ENCODE results near the gene PCLO. TPM values are rescaled to one million over a fixed set of nuclear protein-coding genes. Genes with fewer than 3 reads are reported as not detected.

Gene PCLO
- polyA plus RNA-seq, 3 donors = not detected

GRCh38 chr7:82755705-82756551 lies 406.8 kb downstream of the PCLO start:
- H3K27ac ChIP-seq (ENCODE audit: low read depth in 1 of 2, low read length in 2 of 2) = no peak overlapping the region
- Mint-ChIP-seq H3K27ac (no peak overlapping the region), H3K4me3 (no peak overlapping the region), H3K36me3 (no peaks in the 10 kb centered on the region), H3K9me3 (peaks cover 0 to 1% (median 0%) of the 10 kb centered on the region in 7 donors), H3K27me3 (ENCODE audit: low read depth in 3 of 3) (no peaks in the 10 kb centered on the region), H3K4me1 (no peaks in the 10 kb centered on the region)
- no CpG with 5 or more reads among the region's 5 CpGs for WGBS (ENCODE audit: insufficient coverage)
- no peaks in the 10 kb centered on the region for H3K36me3 ChIP-seq (replicated peaks in 1 of 2; ENCODE audit: control insufficient read depth in 1 of 2, insufficient read depth in 2 of 2, low read length in 2 of 2)
- intact Hi-C loops (cut with micrococcal nuclease) = no loop called here
- no peak for DNase-seq
- H3K4me2 ChIP-seq (replicated peaks; ENCODE audit: extremely low read depth, low read length, poor library complexity, severe bottlenecking) = no peak overlapping the region
- no peak overlapping the region for H2AFZ ChIP-seq (ENCODE audit: insufficient read depth, low read depth, low read length, poor library complexity, severe bottlenecking)
- no peaks in the 10 kb centered on the region for H3K27me3 ChIP-seq (ENCODE audit: control insufficient read depth in 2 of 2, insufficient read depth in 2 of 2, low read length in 2 of 2)
- no peaks in the 10 kb centered on the region for H3K4me1 ChIP-seq (ENCODE audit: control insufficient read depth in 1 of 2, insufficient read depth in 2 of 2, low read length in 2 of 2)
- no peaks in the 10 kb centered on the region for H3K9me3 ChIP-seq (replicated peaks in 1 of 2; ENCODE audit: control insufficient read depth in 1 of 2, insufficient read depth in 1 of 2, low read length in 2 of 2)
- TF ChIP-seq, protein P1, sequence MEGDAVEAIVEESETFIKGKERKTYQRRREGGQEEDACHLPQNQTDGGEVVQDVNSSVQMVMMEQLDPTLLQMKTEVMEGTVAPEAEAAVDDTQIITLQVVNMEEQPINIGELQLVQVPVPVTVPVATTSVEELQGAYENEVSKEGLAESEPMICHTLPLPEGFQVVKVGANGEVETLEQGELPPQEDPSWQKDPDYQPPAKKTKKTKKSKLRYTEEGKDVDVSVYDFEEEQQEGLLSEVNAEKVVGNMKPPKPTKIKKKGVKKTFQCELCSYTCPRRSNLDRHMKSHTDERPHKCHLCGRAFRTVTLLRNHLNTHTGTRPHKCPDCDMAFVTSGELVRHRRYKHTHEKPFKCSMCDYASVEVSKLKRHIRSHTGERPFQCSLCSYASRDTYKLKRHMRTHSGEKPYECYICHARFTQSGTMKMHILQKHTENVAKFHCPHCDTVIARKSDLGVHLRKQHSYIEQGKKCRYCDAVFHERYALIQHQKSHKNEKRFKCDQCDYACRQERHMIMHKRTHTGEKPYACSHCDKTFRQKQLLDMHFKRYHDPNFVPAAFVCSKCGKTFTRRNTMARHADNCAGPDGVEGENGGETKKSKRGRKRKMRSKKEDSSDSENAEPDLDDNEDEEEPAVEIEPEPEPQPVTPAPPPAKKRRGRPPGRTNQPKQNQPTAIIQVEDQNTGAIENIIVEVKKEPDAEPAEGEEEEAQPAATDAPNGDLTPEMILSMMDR (IDR thresholded peaks at IDR 0.05) = no peak
- no peak overlapping the region for H3K4me3 ChIP-seq (replicated peaks in 1 of 3; ENCODE audit: low read depth in 2 of 3, low read length in 3 of 3)
- H4K20me1 ChIP-seq (ENCODE audit: insufficient read depth, low read length) = no peaks in the 10 kb centered on the region
- H3K79me2 ChIP-seq (ENCODE audit: insufficient read depth, low read length) = no peaks in the 10 kb centered on the region
- no peak overlapping the region for H3K9ac ChIP-seq (ENCODE audit: insufficient read depth, low read length, poor library complexity, severe bottlenecking)

GRCh38 chr7:82750007-82750406 lies 412.7 kb downstream of the PCLO start:
- H3K27me3 ChIP-seq (ENCODE audit: control insufficient read depth in 2 of 2, insufficient read depth in 2 of 2, low read length in 2 of 2) = no peaks in the 10 kb centered on the region
- H3K9me3 ChIP-seq (replicated peaks in 1 of 2; ENCODE audit: control insufficient read depth in 1 of 2, insufficient read depth in 1 of 2, low read length in 2 of 2) = no peaks in the 10 kb centered on the region
- no peaks in the 10 kb centered on the region for H3K36me3 Mint-ChIP-seq
- no CpG with 5 or more reads among the region's 2 CpGs for WGBS (ENCODE audit: insufficient coverage)
- no peaks in the 10 kb centered on the region for H3K4me1 ChIP-seq (ENCODE audit: control insufficient read depth in 1 of 2, insufficient read depth in 2 of 2, low read length in 2 of 2)
- TF ChIP-seq, protein P1 (IDR thresholded peaks at IDR 0.05) = no peak
- no peak overlapping the region for H3K4me3 ChIP-seq (replicated peaks in 1 of 3; ENCODE audit: low read depth in 2 of 3, low read length in 3 of 3)
- H4K20me1 ChIP-seq (ENCODE audit: insufficient read depth, low read length) = no peaks in the 10 kb centered on the region
- no peaks in the 10 kb centered on the region for H3K36me3 ChIP-seq (replicated peaks in 1 of 2; ENCODE audit: control insufficient read depth in 1 of 2, insufficient read depth in 2 of 2, low read length in 2 of 2)
- no peaks in the 10 kb centered on the region for H3K4me1 Mint-ChIP-seq
- H2AFZ ChIP-seq (ENCODE audit: insufficient read depth, low read depth, low read length, poor library complexity, severe bottlenecking) = no peak overlapping the region
- H3K27me3 Mint-ChIP-seq (ENCODE audit: low read depth in 3 of 3) = peaks cover 0 to 4% (median 3%) of the 10 kb centered on the region in 3 donors
- H3K79me2 ChIP-seq (ENCODE audit: insufficient read depth, low read length) = no peaks in the 10 kb centered on the region
- H3K4me3 Mint-ChIP-seq = no peak overlapping the region
- peak overlapping the region in 1 of 7 donors; percentile 31 for H3K27ac Mint-ChIP-seq
- DNase-seq = no peak
- H3K27ac ChIP-seq (ENCODE audit: low read depth in 1 of 2, low read length in 2 of 2) = no peak overlapping the region
- H3K9me3 Mint-ChIP-seq = peaks cover 0 to 3% (median 0%) of the 10 kb centered on the region in 7 donors
- H3K9ac ChIP-seq (ENCODE audit: insufficient read depth, low read length, poor library complexity, severe bottlenecking) = no peak overlapping the region
- no peak overlapping the region for H3K4me2 ChIP-seq (replicated peaks; ENCODE audit: extremely low read depth, low read length, poor library complexity, severe bottlenecking)
- intact Hi-C loops (cut with micrococcal nuclease) = no loop called here
